ENCODE measurements around the gene ARFGAP1.

Gene ARFGAP1

GRCh38 chr20:63316502-63316921 is 43.9 kb downstream of the ARFGAP1 start:
- TF ChIP-seq CTCF (IDR thresholded peaks at IDR 0.05; ENCODE audit: control extremely low read depth, extremely low read depth, low read depth, missing control alignments), result no peak
- CTCF ChIA-PET, result interaction anchor here (3.0 kb wide), 1 partner anchor 26 kb away, joined by 9 read pairs; no protein-coding TSS in a partner anchor
- POLR2A ChIA-PET, result no interaction called here
- DNase-seq (ENCODE audit: extremely low spot score), result no peak

- DNase-seq (ENCODE audit: extremely low spot score), result no peak
- no peak for TF ChIP-seq CTCF (IDR thresholded peaks at IDR 0.05; ENCODE audit: control extremely low read depth, extremely low read depth, low read depth, missing control alignments)
- CTCF ChIA-PET, result interaction anchor here (0.7 to 3.0 kb wide), 2 partner anchors 26 to 94 kb away, joined by 3 to 9 read pairs; no protein-coding TSS in a partner anchor
- POLR2A ChIA-PET, result no interaction called here
These were observed 44.4 kb downstream of the ARFGAP1 start for GRCh38 chr20:63317061-63317460.

GRCh38 chr20:63317601-63318291 is 45.1 kb downstream of the ARFGAP1 start:
- TF ChIP-seq CTCF (IDR thresholded peaks at IDR 0.05; ENCODE audit: control extremely low read depth, extremely low read depth, low read depth, missing control alignments), result no peak
- DNase-seq (ENCODE audit: extremely low spot score), result no peak
- POLR2A ChIA-PET, result no interaction called here
- CTCF ChIA-PET, result interaction anchor here (0.7 to 3.0 kb wide), 2 partner anchors 27 to 94 kb away, joined by 3 to 9 read pairs; no protein-coding TSS in a partner anchor

- DNase-seq (ENCODE audit: extremely low spot score), result no peak
- TF ChIP-seq CTCF (IDR thresholded peaks at IDR 0.05; ENCODE audit: control extremely low read depth, extremely low read depth, low read depth, missing control alignments), result no peak
- POLR2A ChIA-PET, result no interaction called here
- CTCF ChIA-PET, result interaction anchor here (3.0 kb wide), 1 partner anchor 28 kb away, joined by 9 read pairs; no protein-coding TSS in a partner anchor
These were observed 46.0 kb downstream of the ARFGAP1 start for GRCh38 chr20:63318391-63319163.

GRCh38 chr20:63319164-63320040 is 46.8 kb downstream of the ARFGAP1 start:
- CTCF ChIA-PET, result no interaction called here
- POLR2A ChIA-PET, result no interaction called here
- no peak for DNase-seq (ENCODE audit: extremely low spot score)
- TF ChIP-seq CTCF (IDR thresholded peaks at IDR 0.05; ENCODE audit: control extremely low read depth, extremely low read depth, low read depth, missing control alignments), result no peak

- no peak for DNase-seq (ENCODE audit: extremely low spot score)
- POLR2A ChIA-PET, result no interaction called here
- no peak for TF ChIP-seq CTCF (IDR thresholded peaks at IDR 0.05; ENCODE audit: control extremely low read depth, extremely low read depth, low read depth, missing control alignments)
- CTCF ChIA-PET, result no interaction called here
These were observed 47.5 kb downstream of the ARFGAP1 start for GRCh38 chr20:63320041-63320511.

All from GM10248 (cell line).